Rectal smooth muscle tissue (tissue), 1 donor: Measurements from ENCODE around the gene PHLPP1.
A peak's percentile ranks its signal among the peaks of the same experiment; 100 is the strongest.
"Not testable (repeated sequence)": the region's sequence is repeated elsewhere in the genome, so short reads cannot be mapped to it uniquely, and the experiment has no call there.

Source experiments
- H3K27ac ChIP-seq: one replicate; pipeline ENCODE4 v1.7.0; 2013; ENCODE audit warnings: low read depth, low read length, inconsistent platforms
- H3K27me3 ChIP-seq: one replicate; pipeline ENCODE4 v1.7.0; 2013; ENCODE audit warnings: low read length; ENCODE audit not compliant: control insufficient read depth, insufficient read depth
- H3K36me3 ChIP-seq: one replicate; pipeline ENCODE4 v1.7.0; 2013; ENCODE audit warnings: low read length; ENCODE audit not compliant: control insufficient read depth, insufficient read depth
- H3K4me1 ChIP-seq: one replicate; pipeline ENCODE4 v1.7.0; 2013; ENCODE audit warnings: low read length; ENCODE audit not compliant: control insufficient read depth, insufficient read depth
- H3K4me3 ChIP-seq: one replicate; pipeline ENCODE4 v1.7.0; 2013; ENCODE audit warnings: low read length
- H3K9ac ChIP-seq: one replicate; pipeline ENCODE4 v1.7.0; 2013; ENCODE audit warnings: low read length

PHLPP1 gene

GRCh38 chr18:62737241-62737873, 22.0 kb downstream of the PHLPP1 start:
- H3K36me3 ChIP-seq = no peaks in the 10 kb centered on the region
- no peak overlapping the region for H3K9ac ChIP-seq
- peaks cover 7% of the 10 kb centered on the region for H3K4me1 ChIP-seq
- H3K27me3 ChIP-seq = no peaks in the 10 kb centered on the region
- H3K4me3 ChIP-seq = no peak overlapping the region
- H3K27ac ChIP-seq = no peak overlapping the region

DNA sequence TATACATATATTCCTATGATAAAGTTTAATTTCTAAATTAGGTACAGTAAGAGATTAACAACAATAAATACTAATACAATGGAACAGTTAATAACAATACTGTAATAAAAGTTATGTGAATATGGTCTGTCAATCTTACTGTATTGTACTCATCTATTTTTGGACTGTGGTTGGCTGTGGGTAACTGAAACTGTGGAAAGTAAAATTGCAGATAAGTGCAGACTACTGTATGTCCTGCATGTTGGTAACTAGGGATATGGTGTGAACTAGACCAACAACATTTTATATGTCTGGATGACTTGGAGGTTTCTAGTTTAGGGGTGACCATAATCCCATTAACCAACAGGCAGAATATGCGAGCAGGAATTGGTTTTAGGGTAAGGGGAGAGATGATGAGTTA, 23.3 kb downstream of the PHLPP1 start:
- H3K27me3 ChIP-seq = no peaks in the 10 kb centered on the region
- no peaks in the 10 kb centered on the region for H3K36me3 ChIP-seq
- no peak overlapping the region for H3K4me3 ChIP-seq
- H3K9ac ChIP-seq = no peak overlapping the region
- H3K4me1 ChIP-seq = peaks cover 7% of the 10 kb centered on the region
- H3K27ac ChIP-seq = no peak overlapping the region

GRCh38 chr18:62739911-62740310, 24.6 kb downstream of the PHLPP1 start:
- Histone ChIP-seq H3K4me1 (peaks cover 12% of the 10 kb centered on the region), H3K4me3 (no peak overlapping the region), H3K27me3 (no peaks in the 10 kb centered on the region), H3K36me3 (no peaks in the 10 kb centered on the region), H3K9ac (no peak overlapping the region), H3K27ac (no peak overlapping the region)

GRCh38 chr18:62740650-62741049, 25.3 kb downstream of the PHLPP1 start:
- not testable (repeated sequence) for H3K4me3 ChIP-seq, H3K9ac ChIP-seq, H3K27me3 ChIP-seq, H3K36me3 ChIP-seq
- peaks cover 12% of the 10 kb centered on the region for H3K4me1 ChIP-seq
- peak overlapping the region; percentile 58 for H3K27ac ChIP-seq

GRCh38 chr18:62741118-62741566, 25.8 kb downstream of the PHLPP1 start:
- Histone ChIP-seq H3K9ac (no peak overlapping the region), H3K27ac (peak overlapping the region; percentile 58), H3K4me1 (peaks cover 12% of the 10 kb centered on the region)

DNA sequence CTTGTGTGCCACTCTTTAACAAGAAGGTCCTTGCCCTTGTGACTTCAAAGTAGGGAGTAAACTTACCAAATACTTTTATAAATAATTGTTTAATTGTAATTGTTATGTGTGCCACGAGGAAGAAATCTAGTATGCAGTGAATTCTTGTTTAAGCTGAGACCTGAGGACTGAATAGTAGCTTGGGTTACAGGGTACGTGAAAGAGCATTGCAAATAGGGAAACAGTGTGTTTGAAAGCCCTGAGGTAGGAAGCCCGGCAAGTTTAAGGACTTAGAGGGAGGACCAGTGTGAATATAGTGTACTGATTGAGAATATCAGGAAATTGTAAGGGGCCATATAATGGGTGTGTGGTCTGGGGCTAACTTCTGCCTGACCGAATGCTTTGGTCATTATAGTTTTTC, 26.2 kb downstream of the PHLPP1 start:
- H3K27me3 ChIP-seq = no peaks in the 10 kb centered on the region
- H3K27ac ChIP-seq = peak overlapping the region; percentile 58
- peaks cover 12% of the 10 kb centered on the region for H3K4me1 ChIP-seq
- H3K4me3 ChIP-seq = no peak overlapping the region
- no peaks in the 10 kb centered on the region for H3K36me3 ChIP-seq
- H3K9ac ChIP-seq = no peak overlapping the region

More at GRCh38 chr18:62741118-62741566, 25.8 kb downstream of the PHLPP1 start:
- Histone ChIP-seq H3K36me3 (no peaks in the 10 kb centered on the region), H3K27me3 (no peaks in the 10 kb centered on the region), H3K4me3 (no peak overlapping the region)

- Histone ChIP-seq H3K36me3 (no peaks in the 10 kb centered on the region), H3K27me3 (no peaks in the 10 kb centered on the region), H3K9ac (no peak overlapping the region), H3K4me3 (no peak overlapping the region), H3K4me1 (peaks cover 12% of the 10 kb centered on the region), H3K27ac (no peak overlapping the region)
Observed at GRCh38 chr18:62744076-62744968, 29.0 kb downstream of the PHLPP1 start.

DNA sequence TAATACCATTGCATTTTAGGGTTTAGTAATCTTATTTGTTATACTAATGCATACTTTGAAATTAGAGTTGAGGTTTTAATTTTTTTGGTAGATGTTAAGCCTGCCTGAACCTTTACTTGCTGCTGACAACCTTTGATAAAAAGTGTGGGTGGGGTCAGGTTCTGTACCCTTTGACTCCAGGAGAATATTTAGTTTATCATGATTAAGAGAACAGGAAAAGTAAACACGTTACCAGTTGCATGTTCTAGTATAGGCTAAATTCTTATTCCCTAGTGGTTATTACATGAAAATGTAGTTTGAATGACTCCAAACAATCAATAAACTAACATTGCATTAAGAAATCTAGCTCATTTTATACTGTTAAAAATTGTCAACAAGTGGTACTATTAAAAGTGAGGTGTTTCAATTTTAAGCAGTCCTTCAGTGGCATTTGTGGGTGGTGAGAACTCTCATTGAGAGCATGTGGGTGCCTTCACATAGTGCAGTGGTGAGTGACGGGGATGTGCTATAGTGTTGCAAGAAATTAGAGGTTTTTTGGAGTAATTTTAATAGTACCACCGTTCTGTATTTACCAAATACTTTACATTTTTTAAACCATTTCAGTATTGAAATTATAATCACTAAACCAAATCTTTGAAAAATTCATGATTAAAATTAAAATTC, 29.9 kb downstream of the PHLPP1 start:
- Histone ChIP-seq H3K27me3 (no peaks in the 10 kb centered on the region), H3K4me1 (peaks cover 12% of the 10 kb centered on the region), H3K27ac (no peak overlapping the region), H3K4me3 (no peak overlapping the region), H3K9ac (no peak overlapping the region), H3K36me3 (no peaks in the 10 kb centered on the region)

DNA sequence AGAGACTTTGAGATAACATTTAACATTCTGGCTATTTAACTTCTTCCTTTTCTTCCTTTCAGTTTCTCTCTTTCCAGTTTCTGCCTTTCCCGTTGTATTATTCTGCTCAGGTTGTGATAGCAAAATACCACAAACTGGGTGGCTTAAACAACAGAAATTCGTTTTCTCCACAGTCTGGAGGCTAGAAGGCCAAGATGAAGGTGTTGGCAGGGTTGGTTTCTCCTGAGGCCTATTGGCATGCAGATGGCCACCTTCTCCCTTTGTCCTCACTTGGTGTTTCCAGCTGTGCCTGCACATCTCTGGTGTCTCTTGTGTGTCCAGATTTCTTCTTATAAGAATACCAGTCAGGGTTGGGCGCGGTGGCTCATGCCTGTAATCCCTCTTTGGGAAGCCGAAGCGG, 34.0 kb downstream of the PHLPP1 start:
- Histone ChIP-seq H3K4me1 (peaks cover 2% of the 10 kb centered on the region), H3K9ac (no peak overlapping the region), H3K27ac (no peak overlapping the region), H3K27me3 (no peaks in the 10 kb centered on the region), H3K36me3 (no peaks in the 10 kb centered on the region), H3K4me3 (no peak overlapping the region)

- no peak overlapping the region for H3K27ac ChIP-seq
Observed at GRCh38 chr18:62751341-62751821, 36.0 kb downstream of the PHLPP1 start.

GRCh38 chr18:62751977-62752376, 36.6 kb downstream of the PHLPP1 start:
- Histone ChIP-seq H3K4me3 (no peak overlapping the region), H3K4me1 (no peaks in the 10 kb centered on the region), H3K27me3 (no peaks in the 10 kb centered on the region), H3K27ac (no peak overlapping the region), H3K9ac (no peak overlapping the region), H3K36me3 (no peaks in the 10 kb centered on the region)

More at GRCh38 chr18:62751341-62751821, 36.0 kb downstream of the PHLPP1 start:
- no peaks in the 10 kb centered on the region for H3K4me1 ChIP-seq
- no peaks in the 10 kb centered on the region for H3K36me3 ChIP-seq
- H3K4me3 ChIP-seq = no peak overlapping the region
- no peak overlapping the region for H3K9ac ChIP-seq
- no peaks in the 10 kb centered on the region for H3K27me3 ChIP-seq

- Histone ChIP-seq H3K27me3 (no peaks in the 10 kb centered on the region), H3K9ac (no peak overlapping the region), H3K27ac (no peak overlapping the region), H3K4me3 (no peak overlapping the region), H3K36me3 (no peaks in the 10 kb centered on the region), H3K4me1 (no peaks in the 10 kb centered on the region)
Observed at GRCh38 chr18:62754026-62754425, 38.7 kb downstream of the PHLPP1 start.
